ENCODE results near the gene SERPINB10.
A peak's percentile ranks its signal among the peaks of the same experiment; 100 is the strongest.
"Not testable (repeated sequence)": the region's sequence is repeated elsewhere in the genome, so short reads cannot be mapped to it uniquely, and the experiment has no call there.

The SERPINB10 gene

GRCh38 chr18:63892566-63892965, 15.2 kb upstream of the SERPINB10 start:
- DNase-seq = no peak

DNA sequence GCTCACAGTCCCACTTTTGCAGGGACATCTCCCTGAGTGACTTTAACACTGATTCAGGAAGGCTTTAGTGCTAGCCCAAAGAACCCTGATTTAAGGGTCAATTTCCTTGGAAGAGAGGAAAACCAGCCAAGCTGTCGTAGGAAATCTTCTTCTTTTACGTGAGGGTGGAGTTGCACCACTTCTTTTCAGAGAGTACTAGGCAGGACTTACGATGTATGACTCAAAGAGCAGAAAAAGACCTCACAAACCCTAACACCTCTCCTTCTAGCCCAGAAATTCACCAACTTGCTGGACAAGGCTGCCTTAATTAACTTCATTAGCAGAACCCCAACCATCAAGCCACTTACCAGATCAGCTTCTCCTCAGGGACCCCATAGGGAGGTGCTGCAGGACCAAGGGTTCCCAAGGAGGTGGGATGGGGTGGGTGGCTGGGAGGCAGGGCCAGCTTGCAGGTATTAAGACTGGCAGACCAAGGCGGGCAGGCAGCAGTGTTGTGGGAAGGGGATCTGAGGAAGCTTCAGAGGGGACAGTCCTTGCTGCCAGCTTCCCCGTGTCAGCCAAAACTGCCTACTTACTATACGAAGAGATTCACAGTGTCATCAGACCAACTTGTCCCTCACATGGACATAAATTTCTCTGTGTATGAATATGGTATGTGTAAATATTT, 13.5 kb upstream of the SERPINB10 start:
- DNase-seq = no peak

DNA sequence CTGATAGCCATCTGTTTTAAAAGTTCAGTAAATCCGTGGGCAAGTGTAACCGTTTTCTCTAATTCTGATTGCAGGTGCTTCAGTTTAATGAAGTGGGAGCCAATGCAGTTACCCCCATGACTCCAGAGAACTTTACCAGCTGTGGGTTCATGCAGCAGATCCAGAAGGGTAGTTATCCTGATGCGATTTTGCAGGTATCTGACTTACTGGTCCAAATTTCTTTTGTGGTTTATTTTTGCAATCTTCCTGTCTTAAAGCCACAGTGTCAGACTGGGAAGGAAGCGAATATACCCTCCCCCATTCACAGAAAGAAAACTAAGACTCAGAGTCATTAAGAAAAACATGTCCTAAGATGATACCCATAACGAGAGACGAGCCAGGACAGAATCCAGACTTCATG, 12.6 kb upstream of the SERPINB10 start:
- DNase-seq = no peak

DNA sequence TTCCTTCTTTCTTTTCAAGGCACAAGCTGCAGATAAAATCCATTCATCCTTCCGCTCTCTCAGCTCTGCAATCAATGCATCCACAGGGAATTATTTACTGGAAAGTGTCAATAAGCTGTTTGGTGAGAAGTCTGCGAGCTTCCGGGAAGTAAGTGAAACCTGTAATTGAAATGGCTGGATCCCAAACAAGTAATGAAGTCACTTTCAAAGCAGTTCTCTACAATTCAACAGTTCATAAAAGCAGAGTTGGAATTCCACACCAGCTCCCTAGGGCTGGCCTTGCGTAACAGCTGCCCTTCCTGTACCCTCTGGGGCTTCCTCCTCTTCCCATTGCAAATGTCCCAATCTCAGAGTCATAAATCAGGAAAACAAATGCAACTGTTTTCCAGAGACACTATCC, 10.7 kb upstream of the SERPINB10 start:
- no peak for DNase-seq

DNA sequence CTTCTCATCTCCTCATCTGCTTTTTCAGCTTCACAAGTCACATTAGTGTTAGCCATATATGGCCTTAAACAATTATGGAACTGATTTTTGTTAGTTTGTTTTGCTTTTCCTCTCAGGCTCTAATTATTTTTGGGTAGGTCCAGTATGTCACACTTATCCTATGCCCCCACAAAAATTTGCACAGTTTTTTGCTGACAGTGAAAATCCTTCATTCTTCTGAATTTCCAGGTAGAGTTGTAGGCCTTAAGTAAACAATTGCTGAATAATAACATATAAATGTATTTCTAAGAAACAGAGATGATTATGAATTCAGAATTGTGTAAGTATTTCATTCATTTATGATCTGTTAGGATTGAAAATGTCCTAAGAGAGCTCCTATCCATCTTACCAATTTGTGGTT, 8.6 kb upstream of the SERPINB10 start:
- DNase-seq = no peak

GRCh38 chr18:63903851-63904570, 3.7 kb upstream of the SERPINB10 start:
- DNase-seq = no peak

DNA sequence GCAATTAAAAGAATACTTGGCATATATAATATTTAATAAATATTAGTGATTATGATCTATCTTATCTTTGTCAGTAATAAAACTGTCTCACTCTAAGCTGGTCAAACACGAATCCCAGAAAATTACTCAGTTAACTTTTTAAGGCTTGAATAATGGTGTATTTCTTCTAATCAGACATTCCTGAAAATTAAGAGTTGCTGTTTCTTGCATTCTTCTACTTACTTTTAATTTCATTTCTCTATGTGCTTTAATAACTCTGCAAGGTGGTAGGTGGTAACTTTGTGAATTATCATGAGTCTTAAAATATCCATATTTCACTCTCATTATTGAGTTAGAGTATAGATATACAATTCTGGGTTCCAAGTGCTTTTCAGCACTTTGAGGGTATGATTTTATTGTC, 3.1 kb upstream of the SERPINB10 start:
- no peak for DNase-seq

GRCh38 chr18:63905361-63905760, 2.4 kb upstream of the SERPINB10 start:
- DNase-seq = no peak

GRCh38 chr18:63906056-63906455, 1.7 kb upstream of the SERPINB10 start:
- DNase-seq = no peak

GRCh38 chr18:63908858-63909257, 1.1 kb downstream of the SERPINB10 start:
- DNase-seq = no peak

- no peak for DNase-seq
Observed at GRCh38 chr18:63909870-63910269, 2.1 kb downstream of the SERPINB10 start.

GRCh38 chr18:63917817-63918216, 10.1 kb downstream of the SERPINB10 start:
- DNase-seq = no peak

- DNase-seq = no peak
Observed at GRCh38 chr18:63922049-63922448, 14.3 kb downstream of the SERPINB10 start.

DNA sequence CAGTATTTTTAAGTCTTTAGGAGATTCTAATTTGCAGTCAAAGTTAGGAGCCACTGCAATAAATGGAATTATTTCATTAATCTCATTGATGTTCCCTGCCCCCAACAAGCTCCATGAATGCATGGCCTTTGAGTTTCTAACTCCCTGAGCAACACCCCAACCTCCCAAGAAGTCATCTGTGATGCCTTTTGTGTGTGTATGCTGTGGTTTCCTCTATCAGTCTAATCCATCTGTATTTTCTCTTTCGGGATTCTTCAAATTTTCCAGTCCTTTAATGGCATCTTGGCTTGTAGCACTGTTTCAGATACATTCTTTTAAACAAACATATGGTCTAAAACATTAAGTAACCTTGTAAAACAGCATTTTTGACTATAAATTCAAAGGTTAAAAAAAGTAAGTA, 16.8 kb downstream of the SERPINB10 start:
- no peak for DNase-seq

- no peak for DNase-seq
Observed at GRCh38 chr18:63928331-63928730, 20.6 kb downstream of the SERPINB10 start.

DNA sequence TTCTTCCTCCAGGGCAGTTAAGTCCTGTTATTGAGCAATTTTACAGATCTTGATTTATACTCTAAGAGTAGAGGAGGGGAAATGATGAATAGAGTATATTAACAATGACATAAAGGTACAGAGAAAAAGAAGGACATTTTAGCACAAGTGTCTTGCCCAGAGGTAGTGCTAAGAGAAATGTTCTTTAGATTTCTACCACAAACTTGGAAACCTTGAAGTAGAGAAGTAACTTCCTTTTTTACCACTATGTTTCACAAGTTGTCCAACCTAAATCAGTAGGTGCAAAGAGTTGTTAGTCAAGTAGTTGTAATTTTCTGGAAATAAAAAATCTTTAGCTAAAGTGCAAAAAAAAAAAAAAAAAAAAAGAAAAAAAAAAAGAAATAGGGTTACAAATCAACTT, 21.6 kb downstream of the SERPINB10 start:
- not testable (repeated sequence) for DNase-seq

DNA sequence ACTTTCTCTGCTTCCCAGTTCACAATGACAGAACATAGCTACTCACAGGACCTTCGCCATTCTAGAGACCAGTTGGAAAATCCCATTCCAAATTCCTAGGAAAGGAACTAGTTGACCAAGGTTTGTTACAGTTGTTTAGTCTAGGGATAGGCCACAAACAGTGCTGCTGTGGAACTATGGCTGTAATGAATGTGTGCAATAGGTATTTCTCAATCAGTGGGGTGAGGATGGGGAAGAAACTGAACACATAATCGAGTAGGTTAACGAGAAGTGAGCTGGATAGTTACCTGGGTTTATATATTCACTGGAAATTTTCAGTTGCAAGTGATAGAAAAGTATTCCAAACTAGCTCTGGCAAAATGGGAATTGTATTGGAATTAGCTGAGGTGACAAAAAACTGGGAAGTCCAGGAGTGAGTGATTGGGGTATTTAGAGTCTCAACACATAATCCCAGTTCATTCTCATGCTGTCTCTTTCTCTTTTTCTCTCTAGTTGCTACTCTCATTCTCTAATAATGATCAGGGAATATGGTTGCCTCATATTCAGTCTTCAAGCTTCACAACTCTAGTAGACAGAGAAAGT, 23.1 kb downstream of the SERPINB10 start:
- no peak for DNase-seq

DNA sequence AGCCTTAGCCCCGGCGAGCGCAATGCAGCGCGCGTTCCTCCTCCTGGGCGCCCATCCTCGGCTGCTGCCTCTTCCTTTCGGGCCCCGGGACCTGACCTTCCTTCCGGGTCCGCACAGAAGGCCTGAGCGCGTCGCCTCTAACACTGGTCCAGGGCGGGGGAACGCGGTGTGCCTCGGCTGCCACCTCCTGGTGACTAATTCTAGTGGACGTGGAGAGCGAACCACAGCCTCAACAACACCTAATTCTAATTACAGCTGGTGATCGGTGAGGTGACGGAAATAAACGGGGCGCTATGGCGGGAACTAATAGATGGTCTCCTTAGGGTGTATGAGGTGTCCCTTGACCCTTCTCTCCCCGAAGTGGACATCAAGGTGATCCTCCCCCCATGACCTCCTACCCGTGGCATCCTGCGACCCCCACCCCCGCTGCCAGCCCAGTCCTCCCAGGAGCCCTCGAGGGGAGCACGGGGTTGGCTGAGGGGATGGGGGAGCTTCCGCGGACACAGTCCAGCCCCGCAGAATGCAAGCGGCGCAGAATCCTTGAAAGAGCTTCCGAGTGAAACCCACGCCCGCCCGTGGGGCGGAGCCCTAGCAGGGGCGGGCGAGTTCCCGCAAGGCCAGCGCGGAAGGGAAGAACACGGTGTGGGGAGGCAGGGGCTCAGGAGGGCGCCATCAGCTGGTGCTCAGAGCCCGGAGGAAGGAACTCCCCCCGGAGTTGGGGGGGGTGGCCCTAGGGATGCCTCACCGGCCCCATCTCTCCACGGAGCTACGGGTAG, 28.6 kb downstream of the SERPINB10 start:
- peak; percentile 78 for DNase-seq

GRCh38 chr18:63936932-63937393, 29.2 kb downstream of the SERPINB10 start:
- DNase-seq = no peak

DNA sequence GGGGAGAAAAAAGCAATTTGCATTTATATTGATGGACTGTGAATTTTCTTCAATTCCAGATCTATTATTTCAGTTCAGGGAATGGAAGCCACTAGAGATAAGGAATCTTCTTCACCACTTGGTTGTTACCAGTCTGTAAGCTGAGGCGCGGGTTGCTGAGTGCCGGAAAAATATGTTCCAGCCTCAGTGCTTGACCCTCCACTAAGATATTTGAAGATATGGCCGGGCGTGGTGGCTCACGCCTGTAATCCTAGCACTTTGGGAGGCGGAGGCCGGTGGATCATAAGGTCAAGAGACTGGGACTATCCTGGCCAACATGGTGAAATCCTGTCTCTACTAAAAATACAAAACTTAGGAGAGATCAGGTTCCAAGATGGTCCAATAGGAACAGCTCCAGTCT, 32.2 kb downstream of the SERPINB10 start:
- no peak for DNase-seq

- not testable (repeated sequence) for DNase-seq
Observed at GRCh38 chr18:63940543-63941050, 32.8 kb downstream of the SERPINB10 start.

DNA sequence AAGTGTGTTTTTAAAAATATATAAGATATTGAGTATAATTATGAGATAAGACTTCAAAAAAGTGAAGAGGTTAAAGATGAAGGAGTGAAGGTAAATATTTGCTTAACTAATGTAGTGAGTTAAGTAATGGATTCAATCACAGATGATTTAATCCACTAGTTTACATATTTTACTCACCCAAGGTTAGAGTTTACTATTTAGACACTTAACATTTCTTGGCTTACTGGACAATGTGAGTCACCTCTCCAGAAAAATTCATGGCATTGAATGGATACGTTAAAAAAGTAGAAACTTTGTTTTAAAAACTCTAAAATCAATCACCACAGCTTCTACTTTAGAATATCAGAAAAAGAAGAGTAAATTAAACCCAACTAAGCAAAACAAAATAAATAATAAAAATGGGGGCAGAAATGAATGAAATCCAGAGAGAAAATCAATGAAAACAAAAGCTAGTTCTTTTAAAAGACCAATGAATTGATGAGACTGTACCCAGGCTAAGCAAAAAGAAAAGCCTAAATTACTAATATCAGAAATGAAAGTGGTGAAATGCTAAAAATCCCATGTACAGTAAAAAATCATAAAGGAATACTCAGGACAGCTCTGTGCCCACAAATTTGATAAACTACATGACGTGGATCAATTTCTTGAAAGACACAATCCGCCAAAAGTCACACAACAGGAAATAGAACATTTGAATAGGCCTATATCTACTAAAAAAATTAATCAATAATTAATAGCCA, 39.5 kb downstream of the SERPINB10 start:
- DNase-seq = no peak

Measured in right hindlimb (tissue), 1 donor.